SK-N-SH treated with all-trans-retinoic acid at 6 μM for 48 hours (cell line): ENCODE data around the gene AKR1B15.

Experiments used
- ATAC-seq: fragments of 200-7000 bp; cut with Tn5 transposase; 3 replicates; pipeline ENCODE4 v1.9.1; 2020; ENCODE audit warnings: mild to moderate bottlenecking, moderate library complexity
- ARNTL ChIP-seq: fragments of 450-650 bp; formaldehyde crosslinking; IDR thresholded peaks from 2 replicates; pipeline ENCODE4 v1.5.0; 2020; ENCODE audit warnings: low read depth, mild to moderate bottlenecking, moderate library complexity, borderline replicate concordance
- BACH2 ChIP-seq: fragments of 250-450 bp; sonication (Bioruptor Pico); IDR thresholded peaks from 2 replicates; pipeline ENCODE4 v1.9.0; 2021; ENCODE audit warnings: mild to moderate bottlenecking, borderline replicate concordance
- CREB5 ChIP-seq: fragments of 250-450 bp; sonication (Bioruptor Pico); IDR thresholded peaks from 2 replicates; pipeline ENCODE4 v1.5.1; 2020; ENCODE audit warnings: low read depth, mild to moderate bottlenecking, moderate library complexity
- CSRNP3 ChIP-seq: fragments of 250-450 bp; sonication (Bioruptor Pico); IDR thresholded peaks from 2 replicates; pipeline ENCODE4 v1.5.1; 2021; ENCODE audit warnings: mild to moderate bottlenecking, moderate library complexity
- ESRRG ChIP-seq: fragments of 250-450 bp; sonication (Bioruptor Pico); IDR thresholded peaks from 2 replicates; pipeline ENCODE4 v1.6.1; 2021; ENCODE audit warnings: mild to moderate bottlenecking
- GLIS3 ChIP-seq: fragments of 250-450 bp; sonication (Bioruptor Pico); IDR thresholded peaks from 2 replicates; pipeline ENCODE4 v1.5.0; 2020; ENCODE audit warnings: mild to moderate bottlenecking, moderate library complexity
- OSR1 ChIP-seq: fragments of 250-450 bp; sonication (Bioruptor Pico); IDR thresholded peaks from 2 replicates; pipeline ENCODE4 v1.8.0; 2022; ENCODE audit warnings: moderate library complexity, mild to moderate bottlenecking, inconsistent platforms
- PATZ1 ChIP-seq: fragments of 250-450 bp; sonication (Bioruptor Pico); IDR thresholded peaks from 2 replicates; pipeline ENCODE4 v1.8.0; 2020; ENCODE audit warnings: mild to moderate bottlenecking, moderate library complexity, borderline replicate concordance
- POU6F1 ChIP-seq: fragments of 250-450 bp; sonication (Bioruptor Pico); IDR thresholded peaks from 2 replicates; pipeline ENCODE4 v1.8.0; 2021; ENCODE audit warnings: low read depth, mild to moderate bottlenecking, moderate library complexity, borderline replicate concordance
- PPARA ChIP-seq: fragments of 250-450 bp; sonication (Bioruptor Pico); IDR thresholded peaks from 2 replicates; pipeline ENCODE4 v1.5.0; 2020; ENCODE audit warnings: mild to moderate bottlenecking, borderline replicate concordance
- RARB ChIP-seq: fragments of 250-450 bp; sonication (Bioruptor Pico); IDR thresholded peaks from 2 replicates; pipeline ENCODE4 v1.8.0; 2021; ENCODE audit warnings: mild to moderate bottlenecking, moderate library complexity
- SNAI2 ChIP-seq: fragments of 250-450 bp; sonication (Bioruptor Pico); IDR thresholded peaks from 2 replicates; pipeline ENCODE4 v1.5.0; 2020; ENCODE audit warnings: mild to moderate bottlenecking, moderate library complexity
- TCF4 ChIP-seq: fragments of 250-450 bp; sonication (Bioruptor Pico); IDR thresholded peaks from 2 replicates; pipeline ENCODE4 v1.8.0; 2021; ENCODE audit warnings: mild to moderate bottlenecking, moderate library complexity, borderline replicate concordance
- TOX ChIP-seq: fragments of 250-450 bp; sonication (Bioruptor Pico); IDR thresholded peaks from 2 replicates; pipeline ENCODE4 v1.8.0; 2021; ENCODE audit warnings: mild to moderate bottlenecking, moderate library complexity, borderline replicate concordance
- TSHZ2 ChIP-seq: fragments of 250-450 bp; sonication (Bioruptor Pico); IDR thresholded peaks from 2 replicates; pipeline ENCODE4 v1.5.0; 2020; ENCODE audit warnings: mild to moderate bottlenecking, moderate library complexity
- ZFP3 ChIP-seq: fragments of 250-450 bp; sonication (Bioruptor Pico); IDR thresholded peaks from 2 replicates; pipeline ENCODE4 v1.5.0; 2020; ENCODE audit warnings: mild to moderate bottlenecking, moderate library complexity
- ZNF565 ChIP-seq: fragments of 450-650 bp; formaldehyde crosslinking; conservative IDR thresholded peaks from 2 replicates; pipeline ENCODE4 v1.5.0; 2020; ENCODE audit warnings: low read depth, mild to moderate bottlenecking, moderate library complexity
- ZNF70 ChIP-seq: fragments of 450-650 bp; formaldehyde crosslinking; IDR thresholded peaks from 2 replicates; pipeline ENCODE4 v1.5.0; 2020; ENCODE audit warnings: mild to moderate bottlenecking, moderate library complexity
- ZNF8 ChIP-seq: fragments of 450-650 bp; formaldehyde crosslinking; IDR thresholded peaks from 2 replicates; pipeline ENCODE4 v1.5.0; 2020; ENCODE audit warnings: mild to moderate bottlenecking, moderate library complexity

AKR1B15 gene

GRCh38 chr7:134505856-134506255 is 43.1 kb upstream of the AKR1B15 start:
- ATAC-seq: no peak
- TF ChIP-seq RARB (CRISPR knock-in tag): no peak
- TF ChIP-seq ZNF8: no peak
- no peak for TF ChIP-seq CSRNP3
- TF ChIP-seq GLIS3 (CRISPR knock-in tag): no peak
- TF ChIP-seq TOX (CRISPR knock-in tag): no peak
- TF ChIP-seq ZFP3 (CRISPR knock-in tag): no peak
- no peak for TF ChIP-seq ZNF565 (CRISPR knock-in tag)
- no peak for TF ChIP-seq ARNTL (CRISPR knock-in tag)
- no peak for TF ChIP-seq CREB5
- TF ChIP-seq TCF4 (CRISPR knock-in tag): no peak
- TF ChIP-seq POU6F1 (CRISPR knock-in tag): no peak
- TF ChIP-seq PATZ1 (CRISPR knock-in tag): no peak
- TF ChIP-seq ESRRG (CRISPR knock-in tag): no peak
- TF ChIP-seq OSR1 (CRISPR knock-in tag): no peak
- TF ChIP-seq ZNF70 (CRISPR knock-in tag): no peak

GRCh38 chr7:134509010-134509409 is 39.9 kb upstream of the AKR1B15 start:
- ATAC-seq: no peak

More at GRCh38 chr7:134509010-134509409, 39.9 kb upstream of the AKR1B15 start:
- TF ChIP-seq TOX (CRISPR knock-in tag) (no peak), BACH2 (CRISPR knock-in tag) (no peak), SNAI2 (CRISPR knock-in tag) (no peak), RARB (CRISPR knock-in tag) (no peak), TSHZ2 (CRISPR knock-in tag) (no peak), PPARA (CRISPR knock-in tag) (no peak), ZNF565 (CRISPR knock-in tag) (no peak), PATZ1 (CRISPR knock-in tag) (no peak), ESRRG (CRISPR knock-in tag) (no peak), GLIS3 (CRISPR knock-in tag) (no peak)
